ENCODE data around the gene ASCC3.
"Not testable (repeated sequence)": the region's sequence is repeated elsewhere in the genome, so short reads cannot be mapped to it uniquely, and the experiment has no call there.

ASCC3 gene

DNA sequence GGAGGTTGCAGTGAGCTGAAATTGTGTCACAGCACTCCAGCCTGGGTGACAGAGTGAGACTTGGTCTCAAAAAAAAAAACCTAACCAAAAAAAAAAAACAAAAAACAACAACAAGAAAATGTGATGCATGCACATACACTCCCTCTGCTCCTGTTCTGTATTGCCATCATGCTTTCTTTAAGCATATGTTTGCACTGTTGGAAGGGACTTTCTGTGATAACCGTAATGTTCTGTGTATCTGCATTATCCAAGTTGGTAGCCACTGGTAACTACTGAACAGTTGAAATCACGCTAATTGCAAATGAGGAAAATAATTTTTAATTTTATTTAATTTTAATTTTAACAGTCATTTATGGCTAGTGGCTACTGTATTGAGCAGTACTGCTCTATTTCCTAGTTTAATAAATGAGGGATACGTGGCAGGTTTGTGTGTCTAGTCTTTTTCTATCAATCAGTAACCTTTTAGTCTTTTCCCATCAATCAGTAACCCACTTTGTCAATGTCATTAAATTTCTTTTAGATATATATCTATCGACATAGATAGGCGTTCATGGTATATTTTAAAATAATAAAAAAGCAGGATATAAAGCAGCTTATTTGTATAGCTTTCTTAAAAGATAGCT lies 135.6 kb downstream of the ASCC3 start:
- H3K36me3 Mint-ChIP-seq (ENCODE audit: low read depth), result peaks cover 38% of the 10 kb centered on the region
- no peaks in the 10 kb centered on the region for H3K27me3 Mint-ChIP-seq (ENCODE audit: low read depth)
- no peak overlapping the region for H3K27ac Mint-ChIP-seq
- H3K9me3 Mint-ChIP-seq, result peaks cover 18% of the 10 kb centered on the region
- H3K4me3 Mint-ChIP-seq, result no peak overlapping the region
- no peak for TF ChIP-seq CTCF (IDR thresholded peaks at IDR 0.05; ENCODE audit: unreplicated experiment in 3 of 3)
- no peaks in the 10 kb centered on the region for H3K4me1 Mint-ChIP-seq

DNA sequence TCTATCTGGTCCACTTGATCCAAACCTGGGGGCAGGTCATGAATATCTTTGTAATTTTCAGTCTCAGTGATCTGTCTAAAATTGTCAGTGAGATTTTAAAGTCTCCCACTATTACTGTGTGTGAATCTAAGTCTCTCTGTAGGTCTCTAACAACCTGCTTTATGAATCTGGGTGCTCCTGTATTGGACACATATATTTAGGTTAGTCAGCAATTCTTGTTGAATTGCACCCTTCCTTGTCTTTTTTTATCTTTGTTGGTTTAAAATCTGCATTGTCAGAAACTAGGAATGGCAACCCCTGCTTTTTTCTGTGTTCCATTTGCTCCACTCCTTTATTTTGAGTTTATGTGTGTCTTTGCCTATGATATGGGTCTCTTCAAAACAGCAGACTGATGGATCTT lies 140.7 kb downstream of the ASCC3 start:
- no peak overlapping the region for H3K4me3 Mint-ChIP-seq
- H3K9me3 Mint-ChIP-seq, result peaks cover 38% of the 10 kb centered on the region
- H3K27me3 Mint-ChIP-seq (ENCODE audit: low read depth), result no peaks in the 10 kb centered on the region
- no peak overlapping the region for H3K27ac Mint-ChIP-seq
- H3K4me1 Mint-ChIP-seq, result no peaks in the 10 kb centered on the region
- no peak for TF ChIP-seq CTCF (IDR thresholded peaks at IDR 0.05; ENCODE audit: unreplicated experiment in 3 of 3)
- peaks cover 53% of the 10 kb centered on the region for H3K36me3 Mint-ChIP-seq (ENCODE audit: low read depth)

- H3K27me3 Mint-ChIP-seq (ENCODE audit: low read depth); H3K27ac Mint-ChIP-seq; H3K4me3 Mint-ChIP-seq; H3K4me1 Mint-ChIP-seq: not testable (repeated sequence)
- Mint-ChIP-seq H3K36me3 (ENCODE audit: low read depth) (peaks cover 44% of the 10 kb centered on the region), H3K9me3 (peaks cover 34% of the 10 kb centered on the region)
Measured at GRCh38 chr6:100737720-100738119, 143.4 kb downstream of the ASCC3 start.

GRCh38 chr6:100731411-100731810 lies 149.7 kb downstream of the ASCC3 start:
- no peaks in the 10 kb centered on the region for H3K27me3 Mint-ChIP-seq (ENCODE audit: low read depth)
- H3K36me3 Mint-ChIP-seq (ENCODE audit: low read depth), result peaks cover 4% of the 10 kb centered on the region

DNA sequence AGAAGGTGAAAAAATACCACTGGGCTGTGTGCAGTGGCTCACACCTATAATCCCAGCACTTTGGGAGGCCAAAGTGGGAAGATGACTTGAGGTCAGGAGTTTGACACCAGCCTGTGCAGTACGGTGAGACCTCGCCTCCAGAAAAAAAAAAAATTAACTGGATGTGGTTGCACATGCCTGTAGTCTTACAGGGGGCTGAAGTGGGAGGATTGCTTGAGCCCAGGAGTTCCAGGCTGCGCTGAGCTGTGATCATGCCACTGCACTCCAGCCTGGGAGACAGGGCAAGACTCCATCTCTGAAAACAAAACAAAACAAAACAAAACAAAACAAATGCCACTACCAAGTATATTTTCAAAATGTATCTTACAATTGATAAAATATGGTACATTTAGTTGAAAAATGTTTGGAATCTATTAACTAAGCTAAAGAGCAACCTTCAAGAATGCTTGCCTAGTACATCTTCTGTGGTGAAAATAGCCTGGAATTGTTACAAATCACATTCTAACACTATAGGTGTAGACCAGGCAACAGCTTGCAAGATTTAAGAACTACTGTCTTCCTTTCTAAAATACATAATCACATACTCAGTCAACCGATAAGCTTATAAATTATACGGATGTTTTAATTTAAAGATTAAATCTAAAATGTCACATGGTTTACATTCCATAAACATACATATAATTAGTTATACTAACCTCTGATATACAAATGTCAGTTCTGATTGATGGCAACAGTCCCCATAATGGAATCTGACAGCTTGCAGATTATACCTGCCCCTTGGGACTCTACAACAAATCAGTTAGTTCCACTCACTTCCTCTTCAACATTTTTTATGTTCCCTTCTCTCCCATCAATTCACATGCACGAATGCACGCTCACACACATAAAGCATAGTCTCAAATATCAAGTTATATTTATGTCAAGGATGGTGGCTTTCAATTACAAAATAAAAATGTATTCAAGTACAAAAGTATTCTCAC lies 150.8 kb downstream of the ASCC3 start:
- H3K9me3 Mint-ChIP-seq, result no peaks in the 10 kb centered on the region
- peaks cover 15% of the 10 kb centered on the region for H3K4me1 Mint-ChIP-seq
- no peak for TF ChIP-seq CTCF (IDR thresholded peaks at IDR 0.05; ENCODE audit: unreplicated experiment in 3 of 3)
- H3K36me3 Mint-ChIP-seq (ENCODE audit: low read depth), result peaks cover 4% of the 10 kb centered on the region
- no peaks in the 10 kb centered on the region for H3K27me3 Mint-ChIP-seq (ENCODE audit: low read depth)
- no peak overlapping the region for H3K4me3 Mint-ChIP-seq
- H3K27ac Mint-ChIP-seq, result no peak overlapping the region

More at GRCh38 chr6:100731411-100731810, 149.7 kb downstream of the ASCC3 start:
- Mint-ChIP-seq H3K4me1 (peaks cover 15% of the 10 kb centered on the region), H3K27ac (no peak overlapping the region), H3K4me3 (no peak overlapping the region), H3K9me3 (no peaks in the 10 kb centered on the region)
- TF ChIP-seq CTCF (IDR thresholded peaks at IDR 0.05; ENCODE audit: unreplicated experiment in 3 of 3), result no peak

DNA sequence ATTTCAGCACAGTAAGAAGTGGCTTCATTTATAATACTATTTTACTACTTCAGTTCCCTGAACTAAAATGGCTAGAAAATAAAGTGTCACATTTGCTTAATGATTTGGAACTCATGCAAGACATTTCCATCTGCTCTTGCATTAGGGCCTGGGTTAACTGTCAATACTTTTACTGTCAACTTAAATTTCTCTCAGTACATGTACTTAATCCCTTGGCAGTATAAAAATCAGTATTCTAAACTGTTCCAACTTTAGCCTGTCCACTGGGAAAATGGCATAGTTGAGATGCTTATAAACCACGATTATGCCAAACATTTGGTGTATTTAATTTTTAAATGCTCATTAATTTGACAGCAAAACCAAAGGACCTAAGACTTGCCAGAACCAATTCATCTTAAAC lies 154.5 kb downstream of the ASCC3 start:
- TF ChIP-seq CTCF (IDR thresholded peaks at IDR 0.05; ENCODE audit: unreplicated experiment in 3 of 3), result no peak
- H3K27me3 Mint-ChIP-seq (ENCODE audit: low read depth), result no peaks in the 10 kb centered on the region
- H3K36me3 Mint-ChIP-seq (ENCODE audit: low read depth), result peaks cover 13% of the 10 kb centered on the region
- no peak overlapping the region for H3K27ac Mint-ChIP-seq
- H3K4me1 Mint-ChIP-seq, result peaks cover 15% of the 10 kb centered on the region
- H3K9me3 Mint-ChIP-seq, result no peaks in the 10 kb centered on the region
- no peak overlapping the region for H3K4me3 Mint-ChIP-seq
